HepG2 (cell line): Measurements from ENCODE around the gene UNKL. TPM values are rescaled to one million over a fixed set of nuclear protein-coding genes. Genes with fewer than 3 reads are reported as not detected.

Source experiments
- CCAR2 ChIP-seq: fragments of 200-400 bp; formaldehyde crosslinking; optimal IDR thresholded peaks from 2 replicates; pipeline ENCODE3; 2018; ENCODE audit warnings: low read depth, mild to moderate bottlenecking, low read length, moderate library complexity
- GTF2F1 ChIP-seq: fragments of 150-350 bp; IDR thresholded peaks from 2 replicates; pipeline ENCODE4 v1.6.1; 2014; ENCODE audit warnings: low read length
- MYNN ChIP-seq: sonication (generic); formaldehyde crosslinking; IDR thresholded peaks from 2 replicates; pipeline ENCODE4 v1.4.0; 2020; ENCODE audit warnings: mild to moderate bottlenecking, low read depth, missing genetic modification reagents
- NCOA1 ChIP-seq: sonication (generic); formaldehyde crosslinking; IDR thresholded peaks from 2 replicates; pipeline ENCODE4 v1.9.0; 2021; ENCODE audit warnings: missing genetic modification reagents
- NCOA5 ChIP-seq: sonication (generic); formaldehyde crosslinking; IDR thresholded peaks from 2 replicates; pipeline ENCODE4 v1.4.0; 2020; ENCODE audit warnings: missing genetic modification reagents
- PHF8 ChIP-seq: sonication (generic); formaldehyde crosslinking; IDR thresholded peaks from 2 replicates; pipeline ENCODE4 v1.5.0; 2020; ENCODE audit warnings: missing genetic modification reagents
- RFX3 ChIP-seq: IDR thresholded peaks from 2 replicates; pipeline ENCODE4 v1.6.1; 2016; ENCODE audit warnings: missing biosample characterization, missing genetic modification reagents
- SAP130 ChIP-seq: IDR thresholded peaks from 2 replicates; pipeline ENCODE4 v1.6.1; 2016; ENCODE audit warnings: low read depth
- SIX4 ChIP-seq: sonication (generic); formaldehyde crosslinking; IDR thresholded peaks from 2 replicates; pipeline ENCODE4 v1.4.0; 2020; ENCODE audit warnings: missing genetic modification reagents
- SP2 ChIP-seq: sonication (generic); formaldehyde crosslinking; IDR thresholded peaks from 2 replicates; pipeline ENCODE4 v1.5.1; 2020; ENCODE audit warnings: mild to moderate bottlenecking, missing genetic modification reagents
- ZNF496 ChIP-seq: sonication (generic); formaldehyde crosslinking; IDR thresholded peaks from 2 replicates; pipeline ENCODE4 v1.8.1; 2023; ENCODE audit warnings: mild to moderate bottlenecking, moderate library complexity, missing genetic modification reagents; ENCODE audit not compliant: insufficient replicate concordance
- ZNF501 ChIP-seq: sonication (generic); formaldehyde crosslinking; IDR thresholded peaks from 2 replicates; pipeline ENCODE4 v1.5.1; 2020; ENCODE audit warnings: mild to moderate bottlenecking, moderate library complexity, missing genetic modification reagents
- ZNF564 ChIP-seq: sonication (generic); formaldehyde crosslinking; IDR thresholded peaks from 2 replicates; pipeline ENCODE4 v1.8.1; 2023; ENCODE audit warnings: mild to moderate bottlenecking, missing genetic modification reagents
- ZNF616 ChIP-seq: sonication (generic); formaldehyde crosslinking; IDR thresholded peaks from 2 replicates; pipeline ENCODE4 v1.5.0; 2020; ENCODE audit warnings: low read depth, mild to moderate bottlenecking, missing genetic modification reagents
- polyA plus RNA-seq, 8 experiments: library from polyadenylated mRNA; depleted of rRNA in 3 of 8; stranded (reverse) in 7 of 8; unstranded in 1 of 8; fragments of >200 nt; fragmentation: Illumina TruSeq in 4 of 8; extraction: Trizol in 4 of 8; gene quantifications; 2 replicates each; pipeline versions ENCODE4 v1.2.1 to v1.2.3, GENCODE V29; 2011 to 2016; ENCODE audit warnings: low read depth in 4 of 8, missing spikeins in 1 of 8, mixed read lengths in 1 of 8; ENCODE audit not compliant: insufficient read depth in 1 of 8
- total RNA-seq, 5 experiments: library from RNA; depleted of rRNA; stranded (reverse); fragments of >200 nt; fragmentation: Illumina TruSeq; extraction: Trizol; gene quantifications; 2 replicates each; pipeline ENCODE4 v1.2.3, GENCODE V29; 2016; ENCODE audit warnings: low read depth in 1 of 5
- TF ChIP-seq, protein P1 (sequence below): sonication (generic); formaldehyde crosslinking; IDR thresholded peaks from 2 replicates; pipeline ENCODE4 v1.5.1; 2020; ENCODE audit warnings: mild to moderate bottlenecking, missing genetic modification reagents, borderline replicate concordance
- TF ChIP-seq, protein P2 (sequence below): sonication (generic); formaldehyde crosslinking; conservative IDR thresholded peaks from 2 replicates; pipeline ENCODE4 v1.8.0; 2022; ENCODE audit warnings: mild to moderate bottlenecking, moderate library complexity, missing genetic modification reagents
- TF ChIP-seq, protein P3 (sequence below): sonication (generic); formaldehyde crosslinking; IDR thresholded peaks from 2 replicates; pipeline ENCODE4 v1.4.0; 2020; ENCODE audit warnings: missing genetic modification reagents
- TF ChIP-seq, protein P4 (sequence below): IDR thresholded peaks from 2 replicates; pipeline ENCODE4 v1.6.1; 2016; ENCODE audit warnings: low read depth
- TF ChIP-seq, protein P5 (sequence below): sonication (generic); formaldehyde crosslinking; IDR thresholded peaks from 2 replicates; pipeline ENCODE4 v1.5.0; 2020; ENCODE audit warnings: mild to moderate bottlenecking, missing genetic modification reagents, moderate library complexity

The UNKL gene
- total and polyA plus RNA-seq, 2 of the 13 experiments (the other 11 are each of a cell fraction or from before 2014, with no cell fraction given) = 10.4 to 17.6 TPM

DNA sequence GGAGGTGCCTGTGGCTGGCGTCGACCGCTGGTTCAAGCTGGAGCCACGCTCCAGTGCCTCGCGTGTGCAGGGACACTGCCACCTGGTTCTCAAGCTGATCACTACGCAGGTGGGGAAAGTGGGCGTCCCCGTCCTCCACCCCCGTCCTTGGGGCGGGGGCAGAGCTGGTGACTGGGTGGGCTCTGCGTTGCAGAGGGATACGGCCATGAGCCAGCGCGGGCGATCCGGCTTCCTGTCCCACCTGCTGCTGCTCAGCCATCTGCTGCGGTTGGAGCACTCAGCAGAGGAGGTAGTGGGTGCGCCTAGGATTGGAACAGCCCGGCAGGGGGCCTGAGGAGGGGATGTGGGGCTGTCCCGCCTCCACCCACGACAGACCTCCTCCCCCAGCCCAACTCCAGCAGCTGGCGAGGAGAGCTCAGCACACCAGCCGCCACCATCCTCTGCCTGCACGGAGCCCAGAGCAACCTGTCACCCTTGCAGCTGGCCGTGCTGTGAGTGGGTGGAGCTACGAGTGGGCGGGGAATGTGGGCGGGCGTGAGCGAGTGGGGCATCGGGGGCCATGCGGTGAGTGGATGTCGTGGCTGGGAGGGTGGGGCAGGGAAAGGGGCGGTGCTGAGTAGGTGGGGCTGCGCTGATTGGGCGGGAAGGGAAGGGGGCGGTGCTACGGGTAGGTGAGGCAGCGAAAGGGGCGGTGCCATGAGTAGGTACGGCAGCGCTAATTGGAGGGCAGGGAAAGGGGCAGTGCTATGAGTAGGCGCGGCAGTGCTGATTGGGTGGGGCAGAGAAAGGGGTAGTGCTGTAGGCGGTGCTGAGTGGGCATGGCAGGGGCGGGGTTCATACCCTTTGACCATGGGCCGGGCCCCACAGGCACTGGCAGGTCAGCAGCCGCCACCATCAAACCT is 71.7 kb downstream of the UNKL start (continued):
- TF ChIP-seq, protein P1, sequence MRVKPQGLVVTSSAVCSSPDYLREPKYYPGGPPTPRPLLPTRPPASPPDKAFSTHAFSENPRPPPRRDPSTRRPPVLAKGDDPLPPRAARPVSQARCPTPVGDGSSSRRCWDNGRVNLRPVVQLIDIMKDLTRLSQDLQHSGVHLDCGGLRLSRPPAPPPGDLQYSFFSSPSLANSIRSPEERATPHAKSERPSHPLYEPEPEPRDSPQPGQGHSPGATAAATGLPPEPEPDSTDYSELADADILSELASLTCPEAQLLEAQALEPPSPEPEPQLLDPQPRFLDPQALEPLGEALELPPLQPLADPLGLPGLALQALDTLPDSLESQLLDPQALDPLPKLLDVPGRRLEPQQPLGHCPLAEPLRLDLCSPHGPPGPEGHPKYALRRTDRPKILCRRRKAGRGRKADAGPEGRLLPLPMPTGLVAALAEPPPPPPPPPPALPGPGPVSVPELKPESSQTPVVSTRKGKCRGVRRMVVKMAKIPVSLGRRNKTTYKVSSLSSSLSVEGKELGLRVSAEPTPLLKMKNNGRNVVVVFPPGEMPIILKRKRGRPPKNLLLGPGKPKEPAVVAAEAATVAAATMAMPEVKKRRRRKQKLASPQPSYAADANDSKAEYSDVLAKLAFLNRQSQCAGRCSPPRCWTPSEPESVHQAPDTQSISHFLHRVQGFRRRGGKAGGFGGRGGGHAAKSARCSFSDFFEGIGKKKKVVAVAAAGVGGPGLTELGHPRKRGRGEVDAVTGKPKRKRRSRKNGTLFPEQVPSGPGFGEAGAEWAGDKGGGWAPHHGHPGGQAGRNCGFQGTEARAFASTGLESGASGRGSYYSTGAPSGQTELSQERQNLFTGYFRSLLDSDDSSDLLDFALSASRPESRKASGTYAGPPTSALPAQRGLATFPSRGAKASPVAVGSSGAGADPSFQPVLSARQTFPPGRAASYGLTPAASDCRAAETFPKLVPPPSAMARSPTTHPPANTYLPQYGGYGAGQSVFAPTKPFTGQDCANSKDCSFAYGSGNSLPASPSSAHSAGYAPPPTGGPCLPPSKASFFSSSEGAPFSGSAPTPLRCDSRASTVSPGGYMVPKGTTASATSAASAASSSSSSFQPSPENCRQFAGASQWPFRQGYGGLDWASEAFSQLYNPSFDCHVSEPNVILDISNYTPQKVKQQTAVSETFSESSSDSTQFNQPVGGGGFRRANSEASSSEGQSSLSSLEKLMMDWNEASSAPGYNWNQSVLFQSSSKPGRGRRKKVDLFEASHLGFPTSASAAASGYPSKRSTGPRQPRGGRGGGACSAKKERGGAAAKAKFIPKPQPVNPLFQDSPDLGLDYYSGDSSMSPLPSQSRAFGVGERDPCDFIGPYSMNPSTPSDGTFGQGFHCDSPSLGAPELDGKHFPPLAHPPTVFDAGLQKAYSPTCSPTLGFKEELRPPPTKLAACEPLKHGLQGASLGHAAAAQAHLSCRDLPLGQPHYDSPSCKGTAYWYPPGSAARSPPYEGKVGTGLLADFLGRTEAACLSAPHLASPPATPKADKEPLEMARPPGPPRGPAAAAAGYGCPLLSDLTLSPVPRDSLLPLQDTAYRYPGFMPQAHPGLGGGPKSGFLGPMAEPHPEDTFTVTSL (CRISPR knock-in tag) = no peak
- TF ChIP-seq ZNF564 (CRISPR knock-in tag) (no peak), SIX4 (no peak), CCAR2 (no peak), MYNN (no peak), GTF2F1 (no peak), SAP130 (peak; percentile 93), NCOA1 (CRISPR knock-in tag) (no peak), SP2 (peak; percentile 94), RFX3 (CRISPR knock-in tag) (no peak), ZNF496 (no peak), ZNF616 (CRISPR knock-in tag) (no peak), PHF8 (CRISPR knock-in tag) (no peak), NCOA5 (CRISPR knock-in tag) (no peak), ZNF501 (CRISPR knock-in tag) (no peak)
- TF ChIP-seq, protein P2, sequence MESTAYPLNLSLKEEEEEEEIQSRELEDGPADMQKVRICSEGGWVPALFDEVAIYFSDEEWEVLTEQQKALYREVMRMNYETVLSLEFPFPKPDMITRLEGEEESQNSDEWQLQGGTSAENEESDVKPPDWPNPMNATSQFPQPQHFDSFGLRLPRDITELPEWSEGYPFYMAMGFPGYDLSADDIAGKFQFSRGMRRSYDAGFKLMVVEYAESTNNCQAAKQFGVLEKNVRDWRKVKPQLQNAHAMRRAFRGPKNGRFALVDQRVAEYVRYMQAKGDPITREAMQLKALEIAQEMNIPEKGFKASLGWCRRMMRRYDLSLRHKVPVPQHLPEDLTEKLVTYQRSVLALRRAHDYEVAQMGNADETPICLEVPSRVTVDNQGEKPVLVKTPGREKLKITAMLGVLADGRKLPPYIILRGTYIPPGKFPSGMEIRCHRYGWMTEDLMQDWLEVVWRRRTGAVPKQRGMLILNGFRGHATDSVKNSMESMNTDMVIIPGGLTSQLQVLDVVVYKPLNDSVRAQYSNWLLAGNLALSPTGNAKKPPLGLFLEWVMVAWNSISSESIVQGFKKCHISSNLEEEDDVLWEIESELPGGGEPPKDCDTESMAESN (CRISPR knock-in tag) = 0 out of 2 replicates have a peak, but pooled peaks have one; percentile 47
- TF ChIP-seq, protein P3, sequence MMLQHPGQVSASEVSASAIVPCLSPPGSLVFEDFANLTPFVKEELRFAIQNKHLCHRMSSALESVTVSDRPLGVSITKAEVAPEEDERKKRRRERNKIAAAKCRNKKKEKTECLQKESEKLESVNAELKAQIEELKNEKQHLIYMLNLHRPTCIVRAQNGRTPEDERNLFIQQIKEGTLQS = no peak
- TF ChIP-seq, protein P4, sequence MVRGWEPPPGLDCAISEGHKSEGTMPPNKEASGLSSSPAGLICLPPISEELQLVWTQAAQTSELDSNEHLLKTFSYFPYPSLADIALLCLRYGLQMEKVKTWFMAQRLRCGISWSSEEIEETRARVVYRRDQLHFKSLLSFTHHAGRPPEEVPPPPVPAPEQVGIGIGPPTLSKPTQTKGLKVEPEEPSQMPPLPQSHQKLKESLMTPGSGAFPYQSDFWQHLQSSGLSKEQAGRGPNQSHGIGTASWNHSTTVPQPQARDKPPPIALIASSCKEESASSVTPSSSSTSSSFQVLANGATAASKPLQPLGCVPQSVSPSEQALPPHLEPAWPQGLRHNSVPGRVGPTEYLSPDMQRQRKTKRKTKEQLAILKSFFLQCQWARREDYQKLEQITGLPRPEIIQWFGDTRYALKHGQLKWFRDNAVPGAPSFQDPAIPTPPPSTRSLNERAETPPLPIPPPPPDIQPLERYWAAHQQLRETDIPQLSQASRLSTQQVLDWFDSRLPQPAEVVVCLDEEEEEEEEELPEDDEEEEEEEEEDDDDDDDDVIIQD (CRISPR knock-in tag) = no peak
- TF ChIP-seq, protein P5, sequence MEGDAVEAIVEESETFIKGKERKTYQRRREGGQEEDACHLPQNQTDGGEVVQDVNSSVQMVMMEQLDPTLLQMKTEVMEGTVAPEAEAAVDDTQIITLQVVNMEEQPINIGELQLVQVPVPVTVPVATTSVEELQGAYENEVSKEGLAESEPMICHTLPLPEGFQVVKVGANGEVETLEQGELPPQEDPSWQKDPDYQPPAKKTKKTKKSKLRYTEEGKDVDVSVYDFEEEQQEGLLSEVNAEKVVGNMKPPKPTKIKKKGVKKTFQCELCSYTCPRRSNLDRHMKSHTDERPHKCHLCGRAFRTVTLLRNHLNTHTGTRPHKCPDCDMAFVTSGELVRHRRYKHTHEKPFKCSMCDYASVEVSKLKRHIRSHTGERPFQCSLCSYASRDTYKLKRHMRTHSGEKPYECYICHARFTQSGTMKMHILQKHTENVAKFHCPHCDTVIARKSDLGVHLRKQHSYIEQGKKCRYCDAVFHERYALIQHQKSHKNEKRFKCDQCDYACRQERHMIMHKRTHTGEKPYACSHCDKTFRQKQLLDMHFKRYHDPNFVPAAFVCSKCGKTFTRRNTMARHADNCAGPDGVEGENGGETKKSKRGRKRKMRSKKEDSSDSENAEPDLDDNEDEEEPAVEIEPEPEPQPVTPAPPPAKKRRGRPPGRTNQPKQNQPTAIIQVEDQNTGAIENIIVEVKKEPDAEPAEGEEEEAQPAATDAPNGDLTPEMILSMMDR (CRISPR knock-in tag) = 0 out of 2 replicates have a peak, but pooled peaks have one; percentile 10
